WTC11 (cell line): ENCODE data around the gene BACH2. TPM values are rescaled to one million over a fixed set of nuclear protein-coding genes. Genes with fewer than 3 reads are reported as not detected.

Source experiments
- ATAC-seq: fragments of 200-7000 bp; cut with Tn5 transposase; 2 replicates; pipeline ENCODE4 v1.10.0; 2021; ENCODE audit warnings: mild to moderate bottlenecking, moderate library complexity
- CTCF ChIA-PET: fragments of 300-600 bp; sonication (Branson Sonifier 250); formaldehyde crosslinking; loops from one replicate; lab custom pipeline; 2021; ENCODE audit warnings: antibody characterized with exemption; lab: Charles Lee
- POLR2A ChIA-PET: fragments of 350-600 bp; sonication (Branson Sonifier 250); formaldehyde crosslinking; loops from one replicate; lab custom pipeline; 2021; ENCODE audit warnings: antibody characterized with exemption; lab: Charles Lee
- DNase-seq: peaks from one replicate; pipeline ENCODE4 v3.0.0; 2021; ENCODE audit warnings: low spot score
- H3K27ac Mint-ChIP-seq: 2 replicates; pipeline ENCODE4 v1.8.0; 2021; ENCODE audit warnings: mixed read lengths
- H3K27me3 Mint-ChIP-seq: 2 replicates; pipeline ENCODE4 v1.8.0; 2021; ENCODE audit warnings: low read depth, mild to moderate bottlenecking, moderate library complexity, mixed read lengths
- H3K36me3 Mint-ChIP-seq: 2 replicates; pipeline ENCODE4 v1.8.0; 2021; ENCODE audit warnings: mixed read lengths
- H3K4me1 Mint-ChIP-seq: 2 replicates; pipeline ENCODE4 v1.8.0; 2022; ENCODE audit warnings: mixed read lengths
- H3K4me3 Mint-ChIP-seq: 2 replicates; pipeline ENCODE4 v1.8.0; 2021; ENCODE audit warnings: mild to moderate bottlenecking, moderate library complexity, mixed read lengths
- H3K9me3 Mint-ChIP-seq: 2 replicates; pipeline ENCODE4 v1.8.0; 2021; ENCODE audit warnings: mixed read lengths
- CBFB ChIP-seq: sonication (generic); formaldehyde crosslinking; IDR thresholded peaks from 2 replicates; pipeline ENCODE4 v1.8.1; 2022; ENCODE audit warnings: mild to moderate bottlenecking, low read depth, missing genetic modification reagents
- FOXJ3 ChIP-seq: sonication (generic); formaldehyde crosslinking; IDR thresholded peaks from 2 replicates; pipeline ENCODE4 v1.9.0; 2021; ENCODE audit warnings: missing genetic modification reagents, mild to moderate bottlenecking, borderline replicate concordance
- FOXK1 ChIP-seq: sonication (generic); formaldehyde crosslinking; IDR thresholded peaks from 2 replicates; pipeline ENCODE4 v1.8.0; 2022; ENCODE audit warnings: mild to moderate bottlenecking, moderate library complexity, missing genetic modification reagents
- KAT7 ChIP-seq: sonication (generic); formaldehyde crosslinking; IDR thresholded peaks from 2 replicates; pipeline ENCODE4 v1.8.1; 2023; ENCODE audit warnings: missing genetic modification reagents, mild to moderate bottlenecking, borderline replicate concordance
- MYBL2 ChIP-seq: sonication (generic); formaldehyde crosslinking; IDR thresholded peaks from 2 replicates; pipeline ENCODE4 v1.8.1; 2023; ENCODE audit warnings: mild to moderate bottlenecking, moderate library complexity, missing genetic modification reagents
- NFATC4 ChIP-seq: fragments of 250-450 bp; sonication (Bioruptor Pico); IDR thresholded peaks from 2 replicates; pipeline ENCODE4 v1.9.0; 2021; ENCODE audit warnings: mild to moderate bottlenecking
- NFE2L1 ChIP-seq: sonication (generic); formaldehyde crosslinking; IDR thresholded peaks from 2 replicates; pipeline ENCODE4 v1.8.1; 2023; ENCODE audit warnings: missing genetic modification reagents
- NR1H2 ChIP-seq: sonication (generic); formaldehyde crosslinking; IDR thresholded peaks from 2 replicates; pipeline ENCODE4 v1.9.0; 2021; ENCODE audit warnings: mild to moderate bottlenecking, moderate library complexity, missing genetic modification reagents
- TEAD4 ChIP-seq: sonication (generic); formaldehyde crosslinking; IDR thresholded peaks from 2 replicates; pipeline ENCODE4 v1.8.0; 2022; ENCODE audit warnings: mild to moderate bottlenecking, missing genetic modification reagents
- ZBTB21 ChIP-seq: sonication (generic); formaldehyde crosslinking; IDR thresholded peaks from 2 replicates; pipeline ENCODE4 v1.8.1; 2023; ENCODE audit warnings: mild to moderate bottlenecking, missing genetic modification reagents, borderline replicate concordance
- ZNF138 ChIP-seq: sonication (generic); formaldehyde crosslinking; conservative IDR thresholded peaks from 2 replicates; pipeline ENCODE4 v1.8.1; 2022; ENCODE audit warnings: mild to moderate bottlenecking, moderate library complexity, missing genetic modification reagents
- ZNF232 ChIP-seq: sonication (generic); formaldehyde crosslinking; IDR thresholded peaks from 2 replicates; pipeline ENCODE4 v1.8.0; 2022; ENCODE audit warnings: mild to moderate bottlenecking, missing genetic modification reagents
- total RNA-seq: library from RNA; stranded (reverse); gene quantifications from 3 replicates; pipeline ENCODE4 v1.2.3, GENCODE V29; 2021
- TF ChIP-seq, protein P1 (sequence below): sonication (generic); formaldehyde crosslinking; IDR thresholded peaks from 2 replicates; pipeline ENCODE4 v1.8.0; 2022; ENCODE audit warnings: mild to moderate bottlenecking, missing genetic modification reagents
- TF ChIP-seq, protein P2 (sequence below): fragments of 250-450 bp; sonication (Bioruptor Pico); IDR thresholded peaks from 2 replicates; pipeline ENCODE4 v2.1.2; 2022; ENCODE audit warnings: mild to moderate bottlenecking, moderate library complexity
- TF ChIP-seq, protein P3 (sequence below): fragments of 250-450 bp; sonication (Bioruptor Pico); IDR thresholded peaks from 2 replicates; pipeline ENCODE4 v1.8.0; 2021; ENCODE audit warnings: mild to moderate bottlenecking
- TF ChIP-seq, protein P4 (sequence below): sonication (generic); formaldehyde crosslinking; conservative IDR thresholded peaks from 2 replicates; pipeline ENCODE4 v1.8.1; 2022; ENCODE audit warnings: mild to moderate bottlenecking, missing genetic modification reagents
- TF ChIP-seq, protein P5 (sequence below): sonication (generic); formaldehyde crosslinking; IDR thresholded peaks from 2 replicates; pipeline ENCODE4 v1.8.1; 2023; ENCODE audit warnings: mild to moderate bottlenecking, missing genetic modification reagents
- TF ChIP-seq, protein P6 (sequence below): sonication (generic); formaldehyde crosslinking; IDR thresholded peaks from 2 replicates; pipeline ENCODE4 v1.8.0; 2022; ENCODE audit warnings: mild to moderate bottlenecking, missing genetic modification reagents
- TF ChIP-seq, protein P7 (sequence below): fragments of 250-450 bp; sonication (Bioruptor Pico); IDR thresholded peaks from 2 replicates; pipeline ENCODE4 v1.9.0; 2021; ENCODE audit warnings: moderate library complexity, mild to moderate bottlenecking, inconsistent platforms, borderline replicate concordance

BACH2 gene
- total RNA-seq, 1 experiment from 2014 or later = 5.9 TPM

DNA sequence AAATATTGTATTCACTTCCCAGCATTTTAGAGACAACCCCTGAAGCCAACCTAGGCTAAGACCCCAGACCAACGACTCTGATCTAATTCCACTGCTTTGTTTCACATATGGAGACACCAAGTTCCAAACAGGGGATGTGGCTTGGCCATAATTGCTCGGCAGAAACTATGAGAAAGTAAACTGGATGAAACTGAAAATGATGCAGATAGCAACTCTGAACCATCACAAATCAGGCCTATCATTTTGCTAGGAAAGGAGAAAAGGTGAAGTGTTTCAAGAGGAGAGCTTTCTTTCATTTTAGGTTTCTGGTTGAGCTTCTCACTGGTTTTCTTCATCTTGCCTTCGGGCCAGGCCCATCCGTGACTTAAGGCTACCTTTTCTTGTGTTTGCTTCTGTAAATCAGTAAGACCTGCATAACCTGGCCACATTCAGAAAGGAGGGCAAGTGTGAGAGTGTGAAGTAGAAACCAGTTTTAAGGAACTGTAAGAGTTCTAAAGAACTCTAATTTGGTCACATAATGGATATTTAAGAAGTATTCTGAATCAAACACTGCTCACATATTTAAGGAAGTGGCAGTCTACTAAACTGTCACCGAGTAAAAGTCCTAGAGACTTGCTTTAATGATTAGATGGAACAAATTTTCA is 105.8 kb downstream of the BACH2 start (continued):
- TF ChIP-seq, protein P1, sequence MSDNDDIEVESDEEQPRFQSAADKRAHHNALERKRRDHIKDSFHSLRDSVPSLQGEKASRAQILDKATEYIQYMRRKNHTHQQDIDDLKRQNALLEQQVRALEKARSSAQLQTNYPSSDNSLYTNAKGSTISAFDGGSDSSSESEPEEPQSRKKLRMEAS (CRISPR knock-in tag) = no peak
- TF ChIP-seq TEAD4 (CRISPR knock-in tag) (no peak), MYBL2 (CRISPR knock-in tag) (no peak), ZNF232 (no peak), ZNF138 (CRISPR knock-in tag) (no peak), KAT7 (CRISPR knock-in tag) (no peak), FOXJ3 (CRISPR knock-in tag) (no peak)
- TF ChIP-seq, protein P2, sequence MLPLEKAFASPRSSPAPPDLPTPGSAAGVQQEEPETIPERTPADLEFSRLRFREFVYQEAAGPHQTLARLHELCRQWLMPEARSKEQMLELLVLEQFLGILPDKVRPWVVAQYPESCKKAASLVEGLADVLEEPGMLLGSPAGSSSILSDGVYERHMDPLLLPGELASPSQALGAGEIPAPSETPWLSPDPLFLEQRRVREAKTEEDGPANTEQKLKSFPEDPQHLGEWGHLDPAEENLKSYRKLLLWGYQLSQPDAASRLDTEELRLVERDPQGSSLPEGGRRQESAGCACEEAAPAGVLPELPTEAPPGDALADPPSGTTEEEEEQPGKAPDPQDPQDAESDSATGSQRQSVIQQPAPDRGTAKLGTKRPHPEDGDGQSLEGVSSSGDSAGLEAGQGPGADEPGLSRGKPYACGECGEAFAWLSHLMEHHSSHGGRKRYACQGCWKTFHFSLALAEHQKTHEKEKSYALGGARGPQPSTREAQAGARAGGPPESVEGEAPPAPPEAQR (CRISPR knock-in tag) = no peak
- TF ChIP-seq, protein P3, sequence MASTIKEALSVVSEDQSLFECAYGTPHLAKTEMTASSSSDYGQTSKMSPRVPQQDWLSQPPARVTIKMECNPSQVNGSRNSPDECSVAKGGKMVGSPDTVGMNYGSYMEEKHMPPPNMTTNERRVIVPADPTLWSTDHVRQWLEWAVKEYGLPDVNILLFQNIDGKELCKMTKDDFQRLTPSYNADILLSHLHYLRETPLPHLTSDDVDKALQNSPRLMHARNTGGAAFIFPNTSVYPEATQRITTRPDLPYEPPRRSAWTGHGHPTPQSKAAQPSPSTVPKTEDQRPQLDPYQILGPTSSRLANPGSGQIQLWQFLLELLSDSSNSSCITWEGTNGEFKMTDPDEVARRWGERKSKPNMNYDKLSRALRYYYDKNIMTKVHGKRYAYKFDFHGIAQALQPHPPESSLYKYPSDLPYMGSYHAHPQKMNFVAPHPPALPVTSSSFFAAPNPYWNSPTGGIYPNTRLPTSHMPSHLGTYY (CRISPR knock-in tag) = no peak

DNA sequence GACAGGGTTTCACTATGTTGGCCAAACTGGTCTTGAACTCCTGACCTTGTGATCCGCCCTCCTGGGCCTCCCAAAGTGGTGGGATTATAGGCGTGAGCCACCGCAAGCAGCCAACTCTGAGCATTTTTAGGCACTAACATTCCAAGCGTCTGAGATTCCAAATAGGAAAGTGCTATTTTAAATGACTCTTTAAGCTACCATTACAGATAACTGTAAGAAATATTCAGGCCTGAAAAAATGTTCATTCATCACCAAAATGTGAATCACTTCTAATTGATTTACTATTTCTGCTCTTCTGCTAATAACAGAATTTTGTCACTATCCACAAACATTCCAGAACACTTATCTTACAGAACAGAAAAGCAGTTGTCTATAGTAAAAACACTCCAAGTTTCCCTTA is 106.5 kb downstream of the BACH2 start:
- Mint-ChIP-seq H3K4me1 (peaks cover 11% of the 10 kb centered on the region), H3K27ac (no peak overlapping the region), H3K9me3 (no peaks in the 10 kb centered on the region), H3K27me3 (no peaks in the 10 kb centered on the region), H3K36me3 (no peaks in the 10 kb centered on the region), H3K4me3 (no peak overlapping the region)
- no peak for DNase-seq
- CTCF ChIA-PET = no interaction called here
- POLR2A ChIA-PET = no interaction called here
- TF ChIP-seq, protein P4, sequence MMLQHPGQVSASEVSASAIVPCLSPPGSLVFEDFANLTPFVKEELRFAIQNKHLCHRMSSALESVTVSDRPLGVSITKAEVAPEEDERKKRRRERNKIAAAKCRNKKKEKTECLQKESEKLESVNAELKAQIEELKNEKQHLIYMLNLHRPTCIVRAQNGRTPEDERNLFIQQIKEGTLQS (CRISPR knock-in tag) = no peak
- TF ChIP-seq, protein P5, sequence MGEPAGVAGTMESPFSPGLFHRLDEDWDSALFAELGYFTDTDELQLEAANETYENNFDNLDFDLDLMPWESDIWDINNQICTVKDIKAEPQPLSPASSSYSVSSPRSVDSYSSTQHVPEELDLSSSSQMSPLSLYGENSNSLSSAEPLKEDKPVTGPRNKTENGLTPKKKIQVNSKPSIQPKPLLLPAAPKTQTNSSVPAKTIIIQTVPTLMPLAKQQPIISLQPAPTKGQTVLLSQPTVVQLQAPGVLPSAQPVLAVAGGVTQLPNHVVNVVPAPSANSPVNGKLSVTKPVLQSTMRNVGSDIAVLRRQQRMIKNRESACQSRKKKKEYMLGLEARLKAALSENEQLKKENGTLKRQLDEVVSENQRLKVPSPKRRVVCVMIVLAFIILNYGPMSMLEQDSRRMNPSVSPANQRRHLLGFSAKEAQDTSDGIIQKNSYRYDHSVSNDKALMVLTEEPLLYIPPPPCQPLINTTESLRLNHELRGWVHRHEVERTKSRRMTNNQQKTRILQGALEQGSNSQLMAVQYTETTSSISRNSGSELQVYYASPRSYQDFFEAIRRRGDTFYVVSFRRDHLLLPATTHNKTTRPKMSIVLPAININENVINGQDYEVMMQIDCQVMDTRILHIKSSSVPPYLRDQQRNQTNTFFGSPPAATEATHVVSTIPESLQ (CRISPR knock-in tag) = no peak
- TF ChIP-seq NFE2L1 (CRISPR knock-in tag) (no peak), CBFB (CRISPR knock-in tag) (no peak), NR1H2 (CRISPR knock-in tag) (no peak), NFATC4 (no peak), ZBTB21 (CRISPR knock-in tag) (no peak), FOXK1 (CRISPR knock-in tag) (no peak)
- TF ChIP-seq, protein P2 (CRISPR knock-in tag) = no peak
- TF ChIP-seq, protein P6, sequence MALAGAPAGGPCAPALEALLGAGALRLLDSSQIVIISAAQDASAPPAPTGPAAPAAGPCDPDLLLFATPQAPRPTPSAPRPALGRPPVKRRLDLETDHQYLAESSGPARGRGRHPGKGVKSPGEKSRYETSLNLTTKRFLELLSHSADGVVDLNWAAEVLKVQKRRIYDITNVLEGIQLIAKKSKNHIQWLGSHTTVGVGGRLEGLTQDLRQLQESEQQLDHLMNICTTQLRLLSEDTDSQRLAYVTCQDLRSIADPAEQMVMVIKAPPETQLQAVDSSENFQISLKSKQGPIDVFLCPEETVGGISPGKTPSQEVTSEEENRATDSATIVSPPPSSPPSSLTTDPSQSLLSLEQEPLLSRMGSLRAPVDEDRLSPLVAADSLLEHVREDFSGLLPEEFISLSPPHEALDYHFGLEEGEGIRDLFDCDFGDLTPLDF (CRISPR knock-in tag) = no peak
- TF ChIP-seq, protein P7, sequence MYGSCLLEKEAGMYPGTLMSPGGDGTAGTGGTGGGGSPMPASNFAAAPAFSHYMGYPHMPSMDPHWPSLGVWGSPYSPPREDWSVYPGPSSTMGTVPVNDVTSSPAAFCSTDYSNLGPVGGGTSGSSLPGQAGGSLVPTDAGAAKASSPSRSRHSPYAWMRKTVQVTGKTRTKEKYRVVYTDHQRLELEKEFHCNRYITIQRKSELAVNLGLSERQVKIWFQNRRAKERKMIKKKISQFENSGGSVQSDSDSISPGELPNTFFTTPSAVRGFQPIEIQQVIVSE (CRISPR knock-in tag) = no peak
- ATAC-seq = no peak
